K562 (cell line): Measurements from ENCODE around the gene PTPN18. TPM values are rescaled to one million over a fixed set of nuclear protein-coding genes. Genes with fewer than 3 reads are reported as not detected.

ENCODE experiments used
- EGR1 ChIP-seq: fragments of 450-650 bp; conservative IDR thresholded peaks from 2 replicates; pipeline ENCODE4 v1.6.1; 2017; ENCODE audit warnings: mild to moderate bottlenecking
- EZH2 ChIP-seq: IDR thresholded peaks from 2 replicates; pipeline ENCODE4 v1.6.1; 2012; ENCODE audit warnings: low read depth, mild to moderate bottlenecking, inconsistent platforms, low read length, borderline replicate concordance
- FOSL1 ChIP-seq: fragments of 200-800 bp; sonication (Bioruptor generic); conservative IDR thresholded peaks from 2 replicates; pipeline ENCODE4 v1.6.1; 2016; ENCODE audit warnings: missing genetic modification characterization, missing compliant biosample characterization
- MAZ ChIP-seq, 2 experiments: fragments of 450-650 bp in 1 of 2; sonication (generic) in 1 of 2; formaldehyde crosslinking; IDR thresholded peaks in 1 of 2; conservative IDR thresholded peaks in 1 of 2; 2 replicates each; pipeline versions ENCODE4 v1.4.0 to v1.5.0; 2020; ENCODE audit warnings: mild to moderate bottlenecking in 1 of 2, missing genetic modification reagents in 1 of 2
- NCOA1 ChIP-seq: fragments of 450-650 bp; IDR thresholded peaks from 2 replicates; pipeline ENCODE4 v1.6.1; 2016; ENCODE audit warnings: low read depth
- NFATC3 ChIP-seq: fragments of 450-650 bp; IDR thresholded peaks from 2 replicates; pipeline ENCODE4 v1.6.1; 2017; ENCODE audit warnings: mild to moderate bottlenecking
- NR3C1 ChIP-seq: sonication (generic); formaldehyde crosslinking; IDR thresholded peaks from 2 replicates; pipeline ENCODE4 v1.8.1; 2022; ENCODE audit warnings: missing genetic modification reagents
- SNAPC5 ChIP-seq: fragments of 250-450 bp; sonication (Bioruptor Pico); IDR thresholded peaks from 2 replicates; pipeline ENCODE4 v1.8.0; 2021; ENCODE audit warnings: moderate library complexity, mild to moderate bottlenecking, inconsistent platforms
- SRSF1 ChIP-seq: fragments of 200-400 bp; formaldehyde crosslinking; IDR thresholded peaks from 2 replicates; pipeline ENCODE4 v1.6.1; 2017; ENCODE audit warnings: mild to moderate bottlenecking, low read depth, low read length, moderate library complexity
- THAP12 ChIP-seq: fragments of 250-450 bp; sonication (Bioruptor Pico); IDR thresholded peaks from 2 replicates; pipeline ENCODE4 v1.9.0; 2021; ENCODE audit warnings: mild to moderate bottlenecking, inconsistent platforms
- ZFX ChIP-seq: sonication (generic); formaldehyde crosslinking; IDR thresholded peaks from 2 replicates; pipeline ENCODE4 v1.8.0; 2022; ENCODE audit warnings: mild to moderate bottlenecking, missing genetic modification reagents, moderate library complexity
- ZNF398 ChIP-seq: fragments of 250-450 bp; sonication (Bioruptor Pico); IDR thresholded peaks from 2 replicates; pipeline ENCODE4 v1.8.0; 2021; ENCODE audit warnings: moderate library complexity, mild to moderate bottlenecking, inconsistent platforms
- polyA plus RNA-seq, 8 experiments: library from polyadenylated mRNA; depleted of rRNA in 4 of 8; stranded (reverse) in 5 of 8; unstranded in 3 of 8; fragments of >200 nt; fragmentation: Nextera tagmentation in 2 of 8; fragmentation: Illumina TruSeq in 1 of 8; extraction: Ambion mirVana in 2 of 8; extraction: Trizol in 1 of 8; gene quantifications; 2 replicates each; pipeline versions ENCODE4 v1.2.1 to v1.2.3, GENCODE V29; 2011 to 2014; ENCODE audit warnings: inconsistent platforms in 1 of 8, missing spikeins in 1 of 8
- total RNA-seq, 7 experiments: library from RNA; depleted of rRNA in 6 of 7; stranded (reverse); fragments of >200 nt in 6 of 7; fragmentation: Illumina TruSeq in 2 of 7; extraction: Trizol in 2 of 7; gene quantifications; 2 replicates each; pipeline versions ENCODE4 v1.2.1 to v1.2.3, GENCODE V29; 2011 to 2021; ENCODE audit warnings: low replicate concordance in 1 of 7
- TF ChIP-seq, protein P1 (sequence below): conservative IDR thresholded peaks from 2 replicates; pipeline ENCODE4 v1.6.1; 2011; ENCODE audit warnings: low read depth, mild to moderate bottlenecking, low read length; ENCODE audit not compliant: control insufficient read depth
- TF ChIP-seq, protein P2 (sequence below), 2 experiments: fragments of 450-650 bp; IDR thresholded peaks; 2 replicates each; pipeline ENCODE4 v1.6.1; 2018; ENCODE audit warnings: mild to moderate bottlenecking in 2 of 2, low read depth in 1 of 2; ENCODE audit not compliant: partially characterized antibody in 2 of 2

PTPN18 gene
- total and polyA plus RNA-seq, 9 of the 15 experiments (the other 6 are each of a cell fraction or from before 2014, with no cell fraction given) = 11.6 to 90.7 (median 49.6) TPM

- TF ChIP-seq SRSF1 (no peak), NCOA1 (no peak; the same call in 1 of the 2 replicates), FOSL1 (tag) (no peak), MAZ (CRISPR knock-in tag; conservative IDR thresholded peaks at IDR 0.05 in 1 of 2, IDR thresholded peaks at IDR 0.05 in 1 of 2) (no peak), EGR1 (peak; percentile 55), ZFX (CRISPR knock-in tag) (no peak), THAP12 (CRISPR knock-in tag) (no peak), EZH2 (no peak), SNAPC5 (CRISPR knock-in tag) (no peak), NR3C1 (CRISPR knock-in tag) (no peak), NFATC3 (no peak), ZNF398 (CRISPR knock-in tag) (no peak)
- TF ChIP-seq, protein P1, sequence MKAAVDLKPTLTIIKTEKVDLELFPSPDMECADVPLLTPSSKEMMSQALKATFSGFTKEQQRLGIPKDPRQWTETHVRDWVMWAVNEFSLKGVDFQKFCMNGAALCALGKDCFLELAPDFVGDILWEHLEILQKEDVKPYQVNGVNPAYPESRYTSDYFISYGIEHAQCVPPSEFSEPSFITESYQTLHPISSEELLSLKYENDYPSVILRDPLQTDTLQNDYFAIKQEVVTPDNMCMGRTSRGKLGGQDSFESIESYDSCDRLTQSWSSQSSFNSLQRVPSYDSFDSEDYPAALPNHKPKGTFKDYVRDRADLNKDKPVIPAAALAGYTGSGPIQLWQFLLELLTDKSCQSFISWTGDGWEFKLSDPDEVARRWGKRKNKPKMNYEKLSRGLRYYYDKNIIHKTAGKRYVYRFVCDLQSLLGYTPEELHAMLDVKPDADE = peak; percentile 70; the same call in 1 of the 2 replicates
- TF ChIP-seq, protein P2, sequence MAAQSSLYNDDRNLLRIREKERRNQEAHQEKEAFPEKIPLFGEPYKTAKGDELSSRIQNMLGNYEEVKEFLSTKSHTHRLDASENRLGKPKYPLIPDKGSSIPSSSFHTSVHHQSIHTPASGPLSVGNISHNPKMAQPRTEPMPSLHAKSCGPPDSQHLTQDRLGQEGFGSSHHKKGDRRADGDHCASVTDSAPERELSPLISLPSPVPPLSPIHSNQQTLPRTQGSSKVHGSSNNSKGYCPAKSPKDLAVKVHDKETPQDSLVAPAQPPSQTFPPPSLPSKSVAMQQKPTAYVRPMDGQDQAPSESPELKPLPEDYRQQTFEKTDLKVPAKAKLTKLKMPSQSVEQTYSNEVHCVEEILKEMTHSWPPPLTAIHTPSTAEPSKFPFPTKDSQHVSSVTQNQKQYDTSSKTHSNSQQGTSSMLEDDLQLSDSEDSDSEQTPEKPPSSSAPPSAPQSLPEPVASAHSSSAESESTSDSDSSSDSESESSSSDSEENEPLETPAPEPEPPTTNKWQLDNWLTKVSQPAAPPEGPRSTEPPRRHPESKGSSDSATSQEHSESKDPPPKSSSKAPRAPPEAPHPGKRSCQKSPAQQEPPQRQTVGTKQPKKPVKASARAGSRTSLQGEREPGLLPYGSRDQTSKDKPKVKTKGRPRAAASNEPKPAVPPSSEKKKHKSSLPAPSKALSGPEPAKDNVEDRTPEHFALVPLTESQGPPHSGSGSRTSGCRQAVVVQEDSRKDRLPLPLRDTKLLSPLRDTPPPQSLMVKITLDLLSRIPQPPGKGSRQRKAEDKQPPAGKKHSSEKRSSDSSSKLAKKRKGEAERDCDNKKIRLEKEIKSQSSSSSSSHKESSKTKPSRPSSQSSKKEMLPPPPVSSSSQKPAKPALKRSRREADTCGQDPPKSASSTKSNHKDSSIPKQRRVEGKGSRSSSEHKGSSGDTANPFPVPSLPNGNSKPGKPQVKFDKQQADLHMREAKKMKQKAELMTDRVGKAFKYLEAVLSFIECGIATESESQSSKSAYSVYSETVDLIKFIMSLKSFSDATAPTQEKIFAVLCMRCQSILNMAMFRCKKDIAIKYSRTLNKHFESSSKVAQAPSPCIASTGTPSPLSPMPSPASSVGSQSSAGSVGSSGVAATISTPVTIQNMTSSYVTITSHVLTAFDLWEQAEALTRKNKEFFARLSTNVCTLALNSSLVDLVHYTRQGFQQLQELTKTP (IDR thresholded peaks at IDR 0.05; ENCODE audit: low read depth in 1 of 2, partially characterized antibody in 2 of 2) = no peak
Measured at GRCh38 chr2:130380096-130380934, 24.5 kb downstream of the PTPN18 start (continued).
